H1 (cell line): ENCODE results near the gene UFSP2. TPM values are rescaled to one million over a fixed set of nuclear protein-coding genes. Genes with fewer than 3 reads are reported as not detected.

ENCODE experiments used
- CTCF ChIA-PET: fragments of 300-600 bp; sonication (Branson Sonifier 250); formaldehyde crosslinking; loops from one replicate; lab custom pipeline; 2021; ENCODE audit not compliant: partially characterized antibody; lab: Charles Lee
- POLR2A ChIA-PET: fragments of 300-600 bp; sonication (Branson Sonifier 250); formaldehyde crosslinking; loops from one replicate; lab custom pipeline; 2021; ENCODE audit warnings: inconsistent platforms; ENCODE audit not compliant: partially characterized antibody; lab: Charles Lee
- DNase-seq, 2 experiments: peaks; one replicate each; pipeline versions ENCODE4 v3.0.0 to v3.0.0-alpha.2; 2010 to 2022; ENCODE audit warnings: low spot score in 2 of 2, low read depth in 1 of 2, mixed read lengths in 1 of 2
- FAIRE-seq: peaks from 2 replicates; lab custom pipeline; 2011; peaks lifted over from hg19 to GRCh38; lab: Jason Lieb, UNC
- H2AFZ ChIP-seq: 2 replicates; pipeline ENCODE4 v1.8.1; 2012; ENCODE audit warnings: low read length, inconsistent platforms
- H2AK5ac ChIP-seq: 2 replicates; pipeline ENCODE4 v1.6.1; 2013; ENCODE audit warnings: low read depth, low read length
- H2BK120ac ChIP-seq: replicated peaks from 2 replicates; pipeline ENCODE3; 2013; ENCODE audit warnings: low read depth, low read length, inconsistent platforms
- H2BK12ac ChIP-seq: 2 replicates; pipeline ENCODE4 v1.6.1; 2013; ENCODE audit warnings: low read depth, low read length
- H2BK15ac ChIP-seq: 2 replicates; pipeline ENCODE4 v1.6.1; 2013; ENCODE audit warnings: low read length
- H2BK20ac ChIP-seq: 2 replicates; pipeline ENCODE4 v1.6.1; 2013; ENCODE audit warnings: low read length
- H2BK5ac ChIP-seq: 2 replicates; pipeline ENCODE4 v1.6.1; 2013; ENCODE audit warnings: low read depth, low read length
- H3K14ac ChIP-seq: 2 replicates; pipeline ENCODE4 v1.6.1; 2013; ENCODE audit warnings: inconsistent platforms; ENCODE audit not compliant: insufficient read length
- H3K18ac ChIP-seq: 2 replicates; pipeline ENCODE4 v1.6.1; 2013; ENCODE audit warnings: low read length; ENCODE audit errors: extremely low read depth
- H3K23ac ChIP-seq: 2 replicates; pipeline ENCODE4 v1.6.1; 2013; ENCODE audit warnings: inconsistent platforms; ENCODE audit not compliant: insufficient read length
- H3K23me2 ChIP-seq: 2 replicates; pipeline ENCODE4 v1.6.1; 2013; ENCODE audit warnings: low read depth, low read length
- H3K27ac ChIP-seq: 2 replicates; pipeline ENCODE4 v1.6.1; 2011; ENCODE audit warnings: low read depth, low read length, inconsistent platforms
- H3K27me3 ChIP-seq, 4 experiments: replicated peaks in 1 of 4; 1 replicate in 1 of 4; 2 replicates in 3 of 4; pipeline versions ENCODE4 v1.6.1 to v1.8.1; 2011 to 2013; ENCODE audit warnings: low read length in 3 of 4, mild to moderate bottlenecking in 3 of 4, inconsistent platforms in 2 of 4, mixed read lengths in 2 of 4, moderate library complexity in 1 of 4; ENCODE audit not compliant: control insufficient read depth in 3 of 4, insufficient read depth in 3 of 4; ENCODE audit errors: extremely low read depth in 1 of 4
- H3K36me3 ChIP-seq, 4 experiments: 2 replicates each; pipeline versions ENCODE4 v1.6.1 to v1.8.1; 2011 to 2013; ENCODE audit warnings: mild to moderate bottlenecking in 4 of 4, low read length in 3 of 4, moderate library complexity in 2 of 4, control low read depth in 1 of 4, inconsistent platforms in 1 of 4; ENCODE audit not compliant: insufficient read depth in 4 of 4, control insufficient read depth in 2 of 4
- H3K4ac ChIP-seq: replicated peaks from 2 replicates; pipeline ENCODE3; 2013; ENCODE audit warnings: low read length, low read depth, mixed read lengths, inconsistent platforms; ENCODE audit not compliant: insufficient read length
- H3K4me1 ChIP-seq, 4 experiments: replicated peaks in 1 of 4; 1 replicate in 1 of 4; 2 replicates in 3 of 4; pipeline versions ENCODE4 v1.6.1 to v1.8.1; 2011 to 2013; ENCODE audit warnings: low read length in 3 of 4, inconsistent platforms in 2 of 4, mixed read lengths in 1 of 4; ENCODE audit not compliant: insufficient read depth in 4 of 4, control insufficient read depth in 3 of 4
- H3K4me2 ChIP-seq, 2 experiments: 2 replicates each; pipeline versions ENCODE4 v1.6.1 to v1.8.1; 2011 to 2013; ENCODE audit warnings: low read depth in 2 of 2, low read length in 2 of 2, control low read depth in 1 of 2, inconsistent platforms in 1 of 2, mild to moderate bottlenecking in 1 of 2; ENCODE audit not compliant: insufficient read depth in 1 of 2
- H3K4me3 ChIP-seq, 4 experiments: fragments of 200-600, 300-600 bp in 1 of 4; sonication (generic), shearing (Covaris generic), sonication (Bioruptor Twin) in 1 of 4; 2 replicates each; pipeline versions ENCODE4 v1.5.1 to v1.8.1; 2011 to 2016; ENCODE audit warnings: low read length in 4 of 4, low read depth in 3 of 4, control low read depth in 2 of 4, inconsistent platforms in 2 of 4, mild to moderate bottlenecking in 2 of 4, mixed read lengths in 1 of 4, moderate library complexity in 1 of 4; ENCODE audit not compliant: insufficient read depth in 2 of 4; ENCODE audit errors: extremely low read depth in 1 of 4
- H3K56ac ChIP-seq: replicated peaks from 2 replicates; pipeline ENCODE3; 2013; ENCODE audit warnings: low read depth, mild to moderate bottlenecking, mixed read lengths, low read length, inconsistent platforms; ENCODE audit not compliant: insufficient read length
- H3K79me1 ChIP-seq: 2 replicates; pipeline ENCODE4 v1.6.1; 2013; ENCODE audit warnings: low read depth, low read length, control low read depth
- H3K79me2 ChIP-seq, 2 experiments: 2 replicates each; pipeline versions ENCODE4 v1.6.1 to v1.8.1; 2012 to 2013; ENCODE audit warnings: low read length in 2 of 2, mild to moderate bottlenecking in 2 of 2, inconsistent platforms in 1 of 2; ENCODE audit not compliant: insufficient read depth in 2 of 2, control insufficient read depth in 1 of 2
- H3K9ac ChIP-seq, 4 experiments: replicated peaks in 1 of 4; 1 replicate in 1 of 4; 2 replicates in 3 of 4; pipeline versions ENCODE4 v1.6.1 to v1.8.1; 2011 to 2013; ENCODE audit warnings: low read depth in 3 of 4, low read length in 3 of 4, control low read depth in 2 of 4, mild to moderate bottlenecking in 2 of 4, moderate library complexity in 2 of 4, inconsistent platforms in 1 of 4; ENCODE audit errors: extremely low read depth in 1 of 4
- H3K9me3 ChIP-seq, 2 experiments: 2 replicates each; pipeline versions ENCODE4 v1.6.1 to v1.8.1; 2012 to 2013; ENCODE audit warnings: mild to moderate bottlenecking in 2 of 2, moderate library complexity in 2 of 2, control low read depth in 1 of 2, inconsistent platforms in 1 of 2, low read depth in 1 of 2, low read length in 1 of 2, mixed read lengths in 1 of 2; ENCODE audit not compliant: insufficient read depth in 2 of 2
- H4K20me1 ChIP-seq, 2 experiments: replicated peaks in 1 of 2; 2 replicates each; pipeline versions ENCODE3 to v1.8.1; 2011 to 2013; ENCODE audit warnings: inconsistent platforms in 2 of 2, low read length in 2 of 2, mild to moderate bottlenecking in 1 of 2; ENCODE audit not compliant: insufficient read depth in 2 of 2, control insufficient read depth in 1 of 2
- H4K5ac ChIP-seq: 2 replicates; pipeline ENCODE4 v1.6.1; 2013; ENCODE audit warnings: low read length, low read depth, mixed read lengths, inconsistent platforms; ENCODE audit not compliant: insufficient read length
- H4K8ac ChIP-seq: 2 replicates; pipeline ENCODE4 v1.8.0; 2013; ENCODE audit warnings: mild to moderate bottlenecking, moderate library complexity, low read length, inconsistent platforms; ENCODE audit not compliant: insufficient read depth; ENCODE audit errors: extremely low read depth
- H4K91ac ChIP-seq: replicated peaks from 2 replicates; pipeline ENCODE3; 2013; ENCODE audit warnings: low read length, mixed read lengths, inconsistent platforms; ENCODE audit not compliant: insufficient read length
- BRCA1 ChIP-seq: IDR thresholded peaks from 2 replicates; pipeline ENCODE4 v1.6.1; 2012; ENCODE audit warnings: low read depth, low read length, improper control_type of control experiment
- JUN ChIP-seq: IDR thresholded peaks from 2 replicates; pipeline ENCODE4 v1.6.1; 2011; ENCODE audit warnings: low read depth, mild to moderate bottlenecking, improper control_type of control experiment, low read length
- NRF1 ChIP-seq: IDR thresholded peaks from 2 replicates; pipeline ENCODE4 v1.6.1; 2011; ENCODE audit warnings: mild to moderate bottlenecking, low read depth, low read length, improper control_type of control experiment
- RNF2 ChIP-seq: fragments of 200-900, 300-1000 bp; sonication (generic); IDR thresholded peaks from 2 replicates; pipeline ENCODE4 v1.7.1; 2016; ENCODE audit warnings: borderline replicate concordance, low read depth, mild to moderate bottlenecking, antibody characterized with exemption, low read length; ENCODE audit not compliant: poor library complexity, severe bottlenecking; ENCODE audit errors: missing control alignments
- SAP30 ChIP-seq: fragments of 300-600 bp; sonication (generic); IDR thresholded peaks from 2 replicates; pipeline ENCODE4 v1.7.1; 2012; ENCODE audit warnings: low read length, moderate library complexity, mild to moderate bottlenecking, inconsistent platforms; ENCODE audit not compliant: insufficient read depth, insufficient replicate concordance
- SIX5 ChIP-seq: IDR thresholded peaks from 2 replicates; pipeline ENCODE4 v1.6.1; 2011; ENCODE audit warnings: mild to moderate bottlenecking, low read depth, low read length
- SP1 ChIP-seq: IDR thresholded peaks from 2 replicates; pipeline ENCODE4 v1.6.1; 2011; ENCODE audit warnings: low read depth, low read length
- TAF1 ChIP-seq: IDR thresholded peaks from 2 replicates; pipeline ENCODE4 v1.6.1; 2011; ENCODE audit warnings: mild to moderate bottlenecking, low read depth, low read length
- TBP ChIP-seq: IDR thresholded peaks from 2 replicates; pipeline ENCODE4 v1.6.1; 2011; ENCODE audit warnings: low read depth, low read length, improper control_type of control experiment
- TCF12 ChIP-seq: IDR thresholded peaks from 2 replicates; pipeline ENCODE4 v1.6.1; 2011; ENCODE audit warnings: low read depth, mild to moderate bottlenecking, low read length
- YY1 ChIP-seq: IDR thresholded peaks from 2 replicates; pipeline ENCODE4 v1.6.1; 2011; ENCODE audit warnings: low read depth, mild to moderate bottlenecking, low read length
- WGBS, 2 experiments: shearing (Covaris generic) in 1 of 2; methylation state at CpG; one replicate each; pipeline versions ENCODE4 v1.1.6 to v1.1.7; 2013 to 2015; ENCODE audit warnings: low lambda C conversion rate in 2 of 2, mixed read lengths in 2 of 2, inconsistent platforms in 1 of 2, low coverage in 1 of 2, missing lambda C conversion rate in 1 of 2; ENCODE audit not compliant: insufficient replicate concordance in 2 of 2, insufficient coverage in 1 of 2, insufficient read length in 1 of 2; ENCODE audit errors: extremely low coverage in 1 of 2, missing lambda C conversion rate in 1 of 2; 5-methylcytosine and 5-hydroxymethylcytosine counted together
- polyA plus RNA-seq, 7 experiments: library from polyadenylated mRNA; depleted of rRNA in 3 of 7; stranded (reverse) in 5 of 7; unstranded in 2 of 7; fragments of >200 nt in 5 of 7; fragments of 200-250 nt in 2 of 7; gene quantifications; 1 replicate in 5 of 7; 2 replicates in 1 of 7; 4 replicates in 1 of 7; pipeline versions ENCODE4 v1.2.1 to v1.2.3, GENCODE V29; 2011 to 2013; ENCODE audit warnings: missing spikeins in 2 of 7, mixed read lengths in 2 of 7
- total RNA-seq: library from RNA; stranded (reverse); fragmentation: NEBNext Ultra II Directional; extraction: Animal tissue kit (Norgen Biotek cat#: 25700); gene quantifications from 2 replicates; pipeline ENCODE4 v1.2.1, GENCODE V29; 2021

Gene UFSP2
- total and polyA plus RNA-seq, 2 of the 8 experiments (the other 6 are each of a cell fraction or from before 2014, with no cell fraction given), result 22.9 to 26.0 TPM

DNA sequence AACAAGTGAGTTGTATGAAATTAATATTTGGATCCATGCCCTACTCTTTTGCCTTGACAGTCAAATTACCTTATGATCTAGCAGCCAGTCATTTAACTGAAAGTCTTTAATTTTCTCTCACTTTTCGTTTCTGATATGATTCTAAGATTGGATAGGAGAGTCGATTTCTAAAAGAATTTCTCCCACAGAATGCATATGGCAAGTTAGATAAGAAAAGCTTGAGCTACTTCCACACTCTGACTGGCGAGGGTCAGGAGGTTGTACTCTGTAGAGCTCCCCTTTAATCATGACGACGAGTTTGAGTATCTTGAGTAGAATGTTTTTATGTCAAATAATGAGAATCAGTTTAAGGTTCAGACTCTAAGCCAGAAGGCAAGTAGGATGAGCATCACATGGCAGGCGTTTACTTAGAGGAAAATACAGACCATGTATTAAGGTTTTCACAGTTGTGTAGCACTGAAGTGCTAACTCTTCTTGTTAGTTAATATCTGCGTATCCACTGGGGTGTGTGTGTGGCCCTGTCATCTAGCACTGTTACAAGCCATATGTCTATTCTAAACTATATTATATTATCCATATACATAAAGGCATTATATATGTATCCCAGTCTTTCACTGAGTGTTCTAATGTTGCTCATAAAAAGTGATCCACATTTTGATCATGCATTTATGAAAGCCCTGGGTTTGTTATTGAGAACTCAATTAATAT is 67.9 kb downstream of the UFSP2 start:
- H2AK5ac ChIP-seq, result no peak overlapping the region
- TF ChIP-seq BRCA1, result no peak
- no peak for TF ChIP-seq SP1
- no peak for TF ChIP-seq TCF12
- no peak for TF ChIP-seq SAP30
- no peak for TF ChIP-seq RNF2
- TF ChIP-seq JUN, result no peak
- TF ChIP-seq YY1, result no peak
- TF ChIP-seq NRF1, result no peak
- no peak for TF ChIP-seq TBP
- TF ChIP-seq TAF1, result no peak
- TF ChIP-seq SIX5, result no peak

More for the DNA sequence above, 67.9 kb downstream of the UFSP2 start:
- H3K36me3 ChIP-seq, result peaks cover 0 to 11% (median 3%) of the 10 kb centered on the region in 4 experiments; a peak in 4 of 8 replicates
- H2BK12ac ChIP-seq, result no peak overlapping the region
- no peaks in the 10 kb centered on the region for H3K23me2 ChIP-seq
- H4K8ac ChIP-seq, result no peak overlapping the region
- H3K27ac ChIP-seq, result no peak overlapping the region
- peaks cover 0 to 3% (median 0%) of the 10 kb centered on the region in 4 experiments; a peak in 1 of 7 replicates for H3K4me1 ChIP-seq
- no peak overlapping the region for H3K4me3 ChIP-seq
- POLR2A ChIA-PET, result no interaction called here
- H4K5ac ChIP-seq, result no peak overlapping the region
- no peak overlapping the region for H3K18ac ChIP-seq
- 93% methylated on average over 7 of the region's 7 CpGs; no CpG with 5 or more reads in 1 of the 2 experiments for WGBS, 2 experiments
- no peak for DNase-seq
- no peak overlapping the region for H3K4ac ChIP-seq
- H2BK20ac ChIP-seq, result no peak overlapping the region
- H2BK15ac ChIP-seq, result no peak overlapping the region
- H3K23ac ChIP-seq, result no peak overlapping the region
- H3K79me1 ChIP-seq, result no peaks in the 10 kb centered on the region
- no peak overlapping the region for H3K14ac ChIP-seq
- CTCF ChIA-PET, result no interaction called here
- no peak overlapping the region for H2BK5ac ChIP-seq
- H3K27me3 ChIP-seq, result no peaks in the 10 kb centered on the region
- H3K9ac ChIP-seq, result no peak overlapping the region
- no peak overlapping the region for H3K4me2 ChIP-seq
- no peak overlapping the region for H3K56ac ChIP-seq
- H4K20me1 ChIP-seq, result no peaks in the 10 kb centered on the region
- no peak overlapping the region for H4K91ac ChIP-seq
- no peak overlapping the region for H2BK120ac ChIP-seq
- H3K9me3 ChIP-seq, result no peaks in the 10 kb centered on the region
- H2AFZ ChIP-seq, result no peak overlapping the region
- no peak for FAIRE-seq
- H3K79me2 ChIP-seq, result no peaks in the 10 kb centered on the region
